GM18951 (cell line): Measurements from ENCODE around the gene INCA1.
A peak's percentile ranks its signal among the peaks of the same experiment; 100 is the strongest.

Experiments used
- POLR2A ChIP-seq: IDR thresholded peaks from 4 replicates; pipeline ENCODE4 v1.6.1; 2011; ENCODE audit warnings: mild to moderate bottlenecking; ENCODE audit not compliant: insufficient read length, insufficient read depth; ENCODE audit errors: extremely low read depth
- in situ Hi-C: fragments of 300-500 bp; cut with MboI; formaldehyde crosslinking; loops from one replicate; pipeline ENCODE4 v1.12.0; 2022; ENCODE audit warnings: low sequenced_read_pairs, mixed read lengths, inconsistent platforms; ENCODE audit not compliant: unreplicated experiment

Gene INCA1

GRCh38 chr17:4998732-4999429, 1.6 kb upstream of the INCA1 start:
- in situ Hi-C loops: no loop called here

GRCh38 chr17:4998027-4998731, 857 bp upstream of the INCA1 start:
- TF ChIP-seq POLR2A: peak; percentile 49
- in situ Hi-C loops: no loop called here

More at GRCh38 chr17:4998732-4999429, 1.6 kb upstream of the INCA1 start:
- TF ChIP-seq POLR2A: peak; percentile 26

DNA sequence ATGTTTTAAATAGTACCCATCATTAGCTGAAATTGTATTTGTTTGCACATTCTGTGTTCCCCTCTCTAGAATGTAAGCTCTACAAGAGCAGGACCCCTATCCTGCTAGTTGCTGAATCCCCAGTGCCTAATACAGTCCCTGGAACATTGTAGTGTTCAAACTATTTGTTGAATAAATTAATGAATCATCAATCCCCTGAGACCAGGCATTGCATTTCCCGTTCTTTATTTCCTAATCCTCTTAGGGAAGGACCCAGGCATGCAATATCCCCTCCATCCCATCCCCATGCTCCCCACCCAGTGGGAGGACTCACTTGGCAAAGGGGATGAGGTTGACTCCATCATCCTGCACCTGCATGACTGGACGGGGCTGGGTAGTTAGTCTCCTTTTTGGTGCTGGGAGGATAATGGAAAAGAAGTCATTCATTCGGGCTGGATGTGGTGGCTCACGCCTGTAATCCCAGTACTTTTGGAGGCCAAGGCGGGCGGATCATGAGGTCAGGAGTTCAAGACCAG, 3.2 kb downstream of the INCA1 start:
- in situ Hi-C loops: no loop called here
- TF ChIP-seq POLR2A: no peak

GRCh38 chr17:4987767-4988567, 9.4 kb downstream of the INCA1 start:
- peak; percentile 38 for TF ChIP-seq POLR2A
- in situ Hi-C loops: no loop called here

DNA sequence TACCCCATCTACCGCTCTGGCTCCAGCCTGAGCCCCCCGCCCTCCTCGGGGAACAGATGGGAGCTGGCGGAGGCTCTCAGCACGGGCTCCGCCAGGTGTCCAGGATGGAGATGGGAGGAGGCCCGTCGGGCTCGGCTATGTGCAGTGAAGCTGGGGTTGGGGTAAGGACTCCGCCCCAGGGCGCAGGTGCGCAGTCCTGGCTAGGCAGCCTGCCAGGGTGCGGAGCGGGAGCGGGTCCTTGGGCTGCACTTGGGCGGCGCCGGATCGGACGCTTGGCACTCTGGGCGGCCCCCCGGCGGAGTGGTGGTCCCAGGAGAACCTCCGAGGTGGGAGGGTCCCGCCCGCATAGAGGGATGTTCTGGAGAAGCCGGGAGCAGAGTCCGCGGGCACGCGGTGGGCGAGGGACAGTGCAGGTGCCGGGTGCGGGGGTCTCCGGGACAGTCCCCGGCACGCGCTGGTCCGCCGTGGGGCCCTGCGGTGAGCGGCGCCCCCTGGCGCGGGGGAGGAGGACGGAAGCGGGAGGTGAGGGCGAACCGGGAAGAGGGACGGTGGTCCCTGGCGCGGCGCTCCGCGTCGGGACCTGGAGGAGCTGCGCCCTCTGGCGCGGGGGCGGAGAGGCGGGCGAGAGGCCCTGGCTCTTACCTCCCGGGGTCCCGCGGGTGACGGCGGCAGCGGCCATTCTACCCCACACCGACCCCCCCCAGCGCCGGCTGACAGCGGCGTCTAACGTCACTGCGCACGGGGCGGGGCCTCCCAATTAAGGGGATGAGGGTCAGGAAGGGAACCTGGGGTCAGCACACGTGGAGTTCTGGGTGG, 10.2 kb downstream of the INCA1 start, which contains the start of gene CAMTA2:
TSS of gene CAMTA2 (minus strand) at position 725 of the 816 bp plus-strand sequence. CDS start 1,453 bp downstream, outside the sequence.
- TF ChIP-seq POLR2A: peak; percentile 83
- in situ Hi-C loops: no loop called here

GRCh38 chr17:4986403-4986802, 10.9 kb downstream of the INCA1 start:
- in situ Hi-C loops: no loop called here
- no peak for TF ChIP-seq POLR2A

DNA sequence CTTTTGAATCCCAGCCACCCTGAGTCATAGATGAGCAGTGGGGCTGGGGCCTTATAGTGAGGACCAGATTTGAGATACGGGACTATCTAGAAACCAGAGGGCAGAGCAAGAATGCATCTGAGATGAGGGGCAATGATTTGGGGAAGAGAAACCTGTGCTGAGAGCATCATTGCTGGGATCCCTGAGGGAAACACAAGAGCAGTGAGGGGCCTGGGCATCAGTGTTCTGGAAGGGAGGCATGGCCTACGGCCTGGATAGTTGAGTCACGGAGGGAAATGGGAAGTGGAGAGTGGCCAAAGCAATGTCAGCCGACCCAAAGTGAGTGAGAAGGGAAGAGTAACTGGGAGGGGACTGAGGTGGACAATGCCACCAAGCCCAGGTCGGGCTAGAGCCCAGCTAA, 15.0 kb downstream of the INCA1 start:
- in situ Hi-C loops: no loop called here

DNA sequence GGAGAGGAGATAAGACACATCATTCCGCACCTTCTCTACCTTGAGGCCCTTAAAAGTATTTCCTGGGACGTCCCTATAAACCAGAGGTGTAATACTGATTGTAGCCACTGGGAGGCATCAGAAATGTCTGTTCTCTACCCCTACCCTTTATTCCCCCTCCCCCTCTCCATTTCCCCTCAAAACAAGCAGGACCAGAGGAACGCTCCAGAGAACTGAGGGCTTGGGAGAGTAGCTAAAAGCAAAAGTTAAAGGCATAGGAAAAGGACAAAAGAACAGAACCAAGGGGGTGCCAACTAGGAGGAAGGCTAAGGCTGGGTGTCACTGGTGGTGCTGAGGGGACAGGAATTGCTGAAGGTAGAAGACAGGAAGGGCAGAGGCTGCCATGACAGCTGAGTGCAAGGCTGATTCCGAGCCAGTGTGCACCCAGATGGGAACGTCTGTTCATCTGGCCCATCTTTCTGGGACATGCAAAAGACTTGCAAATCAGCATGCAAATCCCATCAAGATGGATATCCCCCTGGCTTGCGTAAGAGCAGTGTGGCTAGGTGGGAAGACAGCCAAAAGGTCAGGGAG, 16.6 kb downstream of the INCA1 start:
- in situ Hi-C loops: no loop called here
- TF ChIP-seq POLR2A: no peak

More for the DNA sequence above, 15.0 kb downstream of the INCA1 start:
- TF ChIP-seq POLR2A: no peak

DNA sequence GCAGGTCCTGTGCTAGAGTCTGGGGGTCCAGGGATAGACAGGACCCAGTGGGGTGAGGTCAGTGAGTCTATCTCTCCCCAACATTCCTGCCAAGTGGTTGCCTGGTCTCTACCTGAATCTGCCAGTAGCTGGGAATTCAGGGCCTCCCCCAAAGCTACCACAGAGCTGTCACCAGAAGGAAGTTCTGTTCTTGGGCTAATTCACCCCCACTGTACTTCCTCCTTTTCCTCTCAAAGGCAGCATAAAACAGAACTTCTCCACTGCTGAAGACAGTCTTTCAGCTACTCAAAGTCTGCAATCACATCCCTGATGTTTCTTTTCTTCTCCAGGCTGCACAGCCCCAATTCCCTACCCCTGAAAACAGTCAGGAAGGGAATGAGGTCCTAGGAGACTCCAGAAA, 18.6 kb downstream of the INCA1 start:
- TF ChIP-seq POLR2A: no peak
- in situ Hi-C loops: no loop called here

- no peak for TF ChIP-seq POLR2A
- in situ Hi-C loops: no loop called here
Measured at GRCh38 chr17:4974115-4974670, 23.1 kb downstream of the INCA1 start.

DNA sequence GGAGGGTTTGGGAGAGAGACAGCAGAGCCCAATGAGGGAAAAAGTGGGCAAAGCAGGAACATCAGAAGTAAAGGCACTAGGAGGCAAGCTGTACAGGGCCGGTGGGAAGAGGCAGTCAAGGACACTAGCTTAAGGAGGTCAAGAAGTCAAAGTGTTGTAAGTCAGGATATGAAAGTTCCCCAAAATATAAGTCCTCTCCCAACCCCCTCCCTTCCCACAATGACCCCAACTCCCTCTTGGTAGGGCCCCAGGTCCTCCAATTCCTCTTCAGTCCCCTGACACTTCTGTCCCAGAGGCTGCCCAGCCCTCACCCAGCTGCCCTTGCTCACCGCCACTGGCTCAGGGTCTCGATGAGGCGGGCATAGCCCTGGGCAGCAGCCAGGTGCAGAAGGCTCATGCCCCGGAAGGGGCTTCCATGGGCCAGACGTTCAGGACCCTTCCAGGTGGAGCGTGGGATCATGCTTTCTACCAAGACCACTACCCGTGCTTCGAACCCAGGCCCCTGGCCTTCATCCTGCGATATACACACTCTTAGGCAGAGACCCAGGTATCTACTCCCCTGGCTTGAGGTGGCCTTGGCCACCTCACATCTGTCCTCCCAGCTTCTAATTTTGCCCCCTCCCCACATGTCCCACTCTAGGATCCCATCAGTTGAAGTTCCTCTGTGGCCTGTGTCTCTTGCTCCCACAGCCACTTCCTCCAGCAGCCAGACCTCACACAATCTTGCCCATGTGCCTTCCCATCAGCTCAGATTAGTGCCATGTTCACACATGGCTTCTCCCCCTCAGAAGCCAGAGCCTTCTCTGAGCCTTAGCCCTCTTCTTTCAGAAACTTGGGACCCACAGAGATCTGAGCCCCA, 23.8 kb downstream of the INCA1 start:
- in situ Hi-C loops: no loop called here
- TF ChIP-seq POLR2A: no peak

GRCh38 chr17:4972752-4973151, 24.6 kb downstream of the INCA1 start:
- TF ChIP-seq POLR2A: no peak
- in situ Hi-C loops: no loop called here
